ENCODE results near the gene TPBGL. TPM values are rescaled to one million over a fixed set of nuclear protein-coding genes. Genes with fewer than 3 reads are reported as not detected.

Gene TPBGL
- total RNA-seq, 1 donor from 2014 or later, result not detected

DNA sequence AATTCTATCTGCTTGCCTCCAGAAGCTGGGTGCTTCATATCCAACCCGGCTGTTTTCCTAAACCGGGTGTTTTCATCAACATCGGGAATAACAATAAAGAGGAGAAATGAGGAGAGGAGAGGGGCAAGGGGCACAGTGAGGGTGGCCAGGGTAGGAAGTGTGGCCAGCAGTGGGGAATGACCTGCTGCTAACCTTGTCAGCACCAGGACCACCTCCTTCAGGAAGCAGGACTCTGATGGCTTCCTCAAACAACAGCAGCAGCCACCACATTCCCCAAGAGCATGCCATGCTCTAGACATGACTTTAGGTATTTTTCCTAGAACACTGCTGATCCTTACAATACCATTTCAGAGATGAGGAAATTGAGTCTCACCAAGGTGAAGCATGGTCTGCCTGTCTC, 52.4 kb downstream of the TPBGL start:
- TF ChIP-seq, protein P1, sequence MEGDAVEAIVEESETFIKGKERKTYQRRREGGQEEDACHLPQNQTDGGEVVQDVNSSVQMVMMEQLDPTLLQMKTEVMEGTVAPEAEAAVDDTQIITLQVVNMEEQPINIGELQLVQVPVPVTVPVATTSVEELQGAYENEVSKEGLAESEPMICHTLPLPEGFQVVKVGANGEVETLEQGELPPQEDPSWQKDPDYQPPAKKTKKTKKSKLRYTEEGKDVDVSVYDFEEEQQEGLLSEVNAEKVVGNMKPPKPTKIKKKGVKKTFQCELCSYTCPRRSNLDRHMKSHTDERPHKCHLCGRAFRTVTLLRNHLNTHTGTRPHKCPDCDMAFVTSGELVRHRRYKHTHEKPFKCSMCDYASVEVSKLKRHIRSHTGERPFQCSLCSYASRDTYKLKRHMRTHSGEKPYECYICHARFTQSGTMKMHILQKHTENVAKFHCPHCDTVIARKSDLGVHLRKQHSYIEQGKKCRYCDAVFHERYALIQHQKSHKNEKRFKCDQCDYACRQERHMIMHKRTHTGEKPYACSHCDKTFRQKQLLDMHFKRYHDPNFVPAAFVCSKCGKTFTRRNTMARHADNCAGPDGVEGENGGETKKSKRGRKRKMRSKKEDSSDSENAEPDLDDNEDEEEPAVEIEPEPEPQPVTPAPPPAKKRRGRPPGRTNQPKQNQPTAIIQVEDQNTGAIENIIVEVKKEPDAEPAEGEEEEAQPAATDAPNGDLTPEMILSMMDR (IDR thresholded peaks at IDR 0.05), result no peak
- Mint-ChIP-seq H3K27me3 (ENCODE audit: unreplicated experiment) (no peaks in the 10 kb centered on the region), H3K9me3 (ENCODE audit: unreplicated experiment) (no peaks in the 10 kb centered on the region), H3K27ac (ENCODE audit: unreplicated experiment) (no peak overlapping the region), H3K36me3 (ENCODE audit: unreplicated experiment) (peaks cover 3% of the 10 kb centered on the region), H3K4me3 (ENCODE audit: unreplicated experiment) (no peak overlapping the region), H3K4me1 (ENCODE audit: unreplicated experiment) (no peaks in the 10 kb centered on the region)
- DNase-seq (ENCODE audit: extremely low spot score, unreplicated experiment), result no peak

Other genes starting within 250 kb of the TPBGL start
- gene OR2AT4, start 143.9 kb upstream of the TPBGL start, total RNA-seq, result not detected in 2 replicates
- 0.18 and 0.54 TPM in 2 replicates for gene SLCO2B1, start 89.7 kb upstream of the TPBGL start, total RNA-seq
- gene ARRB1, start 110.9 kb downstream of the TPBGL start, total RNA-seq, result 11.3 and 13.2 TPM in 2 replicates
- gene RPS3, start 158.7 kb downstream of the TPBGL start, total RNA-seq, result 2,093 and 2,150 TPM in 2 replicates
- 2.3 and 2.8 TPM in 2 replicates for gene KLHL35, start 192.4 kb downstream of the TPBGL start, total RNA-seq